Measurements from ENCODE around the gene RAB30.
"Not testable (repeated sequence)": the region's sequence is repeated elsewhere in the genome, so short reads cannot be mapped to it uniquely, and the experiment has no call there.

The RAB30 gene

DNA sequence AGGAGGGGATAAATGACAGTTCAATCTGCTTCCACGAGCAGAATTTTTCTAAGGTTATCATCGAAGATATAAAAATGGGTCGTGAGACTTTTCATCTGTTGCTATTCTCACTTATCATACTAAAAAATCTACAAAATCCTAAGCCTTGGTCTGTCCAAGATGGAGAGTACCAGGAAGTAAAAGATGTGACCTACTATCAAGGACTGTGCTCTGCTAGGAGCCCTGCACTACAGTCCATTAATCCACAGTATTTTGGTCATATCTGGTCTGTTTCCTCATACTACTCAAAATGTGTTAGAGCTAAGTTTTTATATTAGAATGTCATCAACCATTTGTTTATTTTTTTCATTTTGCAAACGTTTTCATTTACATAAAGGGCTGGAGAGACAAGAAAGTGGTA is 90.8 kb downstream of the RAB30 start:
- no peak for DNase-seq

DNA sequence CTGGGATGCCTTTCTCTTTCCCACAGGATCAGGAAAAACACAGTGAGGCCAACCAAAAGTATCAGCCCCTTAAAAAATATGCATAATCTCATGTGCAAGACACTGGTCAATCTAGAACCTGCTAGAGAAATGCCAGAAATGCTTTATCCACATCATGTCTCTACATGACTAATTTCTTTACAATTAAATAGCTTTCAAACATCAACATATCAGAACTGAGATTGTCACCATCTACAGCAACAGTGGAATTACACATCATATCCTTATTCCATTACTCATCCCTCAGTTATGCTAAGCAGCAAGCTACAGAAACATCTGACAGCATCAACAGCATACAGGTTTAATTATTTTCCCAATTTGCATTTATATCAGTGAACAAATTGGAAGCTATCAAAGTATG is 91.4 kb downstream of the RAB30 start:
- peak; percentile 96 for DNase-seq

DNA sequence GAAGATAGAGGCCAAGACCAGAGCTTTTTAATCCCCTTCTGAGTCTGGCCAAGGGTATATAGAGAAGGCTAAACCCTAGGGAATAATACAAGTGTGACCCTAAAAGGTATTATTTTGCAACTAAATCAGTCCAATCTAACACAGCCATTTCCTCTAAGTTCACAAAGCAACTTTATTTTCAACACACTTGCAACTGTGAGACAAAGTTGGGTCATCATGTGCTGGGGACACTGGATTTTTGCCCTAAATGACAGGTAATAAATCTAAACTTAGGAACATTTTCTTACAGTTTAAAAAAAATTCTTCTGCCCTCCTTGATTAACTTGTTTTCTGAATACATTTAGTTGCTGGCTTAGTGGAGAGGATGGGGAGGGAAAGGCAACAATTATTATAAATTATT is 91.9 kb downstream of the RAB30 start:
- no peak for DNase-seq

DNA sequence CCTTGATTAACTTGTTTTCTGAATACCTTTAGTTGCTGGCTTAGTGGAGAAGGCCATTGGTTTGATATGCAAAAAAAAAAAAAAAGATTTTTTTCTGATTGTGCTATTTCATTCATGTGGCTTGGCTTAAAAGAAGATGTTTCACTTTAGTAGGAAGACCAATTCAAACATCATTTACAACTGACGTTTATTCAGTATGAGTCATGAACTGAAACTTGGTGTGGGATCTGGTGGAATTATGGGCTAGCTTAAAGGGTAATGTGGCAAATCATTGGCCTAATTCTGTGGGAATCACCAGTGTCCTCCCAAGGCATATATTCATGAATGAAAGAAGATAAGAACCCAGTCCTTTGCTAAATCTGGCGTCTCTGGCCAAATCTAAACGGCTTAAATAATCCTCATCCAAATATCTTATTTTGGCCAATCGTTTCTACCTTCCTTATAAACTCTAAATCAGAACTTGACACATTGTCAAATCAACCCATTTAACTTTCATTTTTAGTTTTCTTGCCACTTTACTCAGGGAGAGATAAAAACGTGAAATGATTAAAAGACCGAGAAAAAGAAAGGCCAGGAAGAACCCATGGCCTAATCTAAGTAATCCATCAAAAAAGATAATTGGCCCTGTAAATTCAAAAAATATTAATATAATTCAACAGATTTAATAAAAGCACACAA is 93.1 kb downstream of the RAB30 start:
- DNase-seq = peak; percentile 88

DNA sequence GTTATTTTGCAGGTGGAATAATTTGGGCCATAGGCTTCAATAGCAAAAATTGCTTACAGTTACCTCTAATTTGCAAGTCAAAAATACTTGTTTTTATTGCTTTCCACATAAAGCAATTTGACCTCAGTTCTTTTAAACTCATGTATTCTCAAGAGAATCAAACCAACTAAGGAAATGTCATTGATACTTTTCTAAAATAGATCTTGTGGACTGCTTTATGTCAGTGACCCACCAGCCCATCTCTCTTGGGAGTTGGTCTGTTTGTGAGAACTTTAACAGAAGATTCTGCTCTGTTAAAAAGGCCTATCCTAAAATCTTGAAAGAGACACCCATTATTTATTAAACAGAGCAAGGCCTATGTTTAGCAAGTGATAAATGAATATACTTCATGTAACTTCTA is 94.9 kb downstream of the RAB30 start:
- DNase-seq = no peak

DNA sequence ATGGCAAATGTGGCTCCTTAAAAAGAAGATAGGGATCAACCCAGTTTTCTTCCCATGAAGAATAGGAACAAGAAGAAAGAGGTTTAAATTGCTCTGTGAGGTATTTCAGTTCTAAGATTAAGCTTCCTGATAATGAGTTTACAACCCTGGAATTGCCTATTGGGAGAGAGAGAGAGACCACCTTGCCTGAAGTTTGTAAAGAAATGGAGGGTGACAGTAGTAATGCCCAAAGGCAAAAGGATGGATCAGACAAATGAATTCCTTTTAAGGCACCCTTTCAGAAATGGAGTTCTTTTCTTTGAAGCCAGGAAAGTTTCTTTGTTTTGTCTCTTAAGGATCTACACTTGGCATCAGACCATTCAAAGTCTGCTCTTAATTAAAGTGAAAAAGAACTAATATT is 95.8 kb downstream of the RAB30 start:
- no peak for DNase-seq

DNA sequence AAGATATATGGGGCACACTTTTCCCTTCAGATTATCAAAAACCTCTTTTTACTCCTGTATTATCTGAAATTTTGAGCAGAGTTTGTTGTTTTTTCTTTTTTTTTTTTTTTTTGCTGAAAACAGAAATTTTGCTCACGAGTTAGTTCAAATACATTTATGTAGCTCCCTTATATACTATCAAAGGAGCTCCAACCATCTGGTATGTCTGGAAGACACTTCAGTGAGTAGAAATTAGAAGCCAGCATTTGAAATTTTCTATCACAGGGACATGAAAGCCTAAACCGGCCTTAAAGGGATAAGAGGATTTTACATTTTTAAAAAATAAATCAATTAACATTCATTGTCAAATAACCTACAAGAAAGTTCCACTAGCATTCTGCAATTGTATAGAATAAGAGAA is 96.8 kb downstream of the RAB30 start:
- no peak for DNase-seq

DNA sequence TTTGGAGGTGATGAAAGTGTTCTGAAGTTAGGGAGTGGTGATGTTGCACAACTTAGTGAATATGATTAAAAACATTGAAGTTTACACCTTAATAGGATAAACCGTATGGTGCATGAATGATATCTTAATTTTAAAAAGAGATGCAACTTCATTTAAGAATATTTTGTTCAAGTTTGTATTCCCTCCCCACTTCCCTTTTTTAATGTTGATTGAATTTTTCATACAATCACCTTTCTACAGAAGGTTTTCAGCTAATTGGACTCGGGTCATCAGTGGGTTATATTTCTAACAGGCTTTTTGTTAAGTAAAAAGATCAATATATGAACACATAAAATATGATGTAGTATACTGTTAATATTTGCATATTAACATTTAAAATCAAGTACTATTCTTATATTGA is 97.6 kb downstream of the RAB30 start:
- DNase-seq = no peak

DNA sequence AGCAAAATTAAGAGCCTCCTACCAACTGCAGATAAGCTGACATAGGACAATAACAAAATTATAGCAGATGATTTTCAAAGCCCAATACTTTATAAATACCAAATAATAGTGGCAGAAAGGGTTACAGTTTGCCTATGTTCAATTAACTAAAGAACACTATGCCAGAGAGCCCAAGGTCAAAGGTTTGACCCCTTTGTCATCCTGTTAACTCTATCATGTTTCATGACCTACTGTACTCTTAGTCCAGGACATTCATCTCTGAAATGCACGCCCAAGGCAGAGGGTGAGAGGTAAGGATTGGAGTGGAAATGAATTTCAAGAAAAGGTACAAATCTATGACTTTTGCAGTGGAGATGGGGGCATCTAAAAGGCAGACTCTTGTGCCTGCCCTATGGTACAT is 99.6 kb downstream of the RAB30 start:
- no peak for DNase-seq

DNA sequence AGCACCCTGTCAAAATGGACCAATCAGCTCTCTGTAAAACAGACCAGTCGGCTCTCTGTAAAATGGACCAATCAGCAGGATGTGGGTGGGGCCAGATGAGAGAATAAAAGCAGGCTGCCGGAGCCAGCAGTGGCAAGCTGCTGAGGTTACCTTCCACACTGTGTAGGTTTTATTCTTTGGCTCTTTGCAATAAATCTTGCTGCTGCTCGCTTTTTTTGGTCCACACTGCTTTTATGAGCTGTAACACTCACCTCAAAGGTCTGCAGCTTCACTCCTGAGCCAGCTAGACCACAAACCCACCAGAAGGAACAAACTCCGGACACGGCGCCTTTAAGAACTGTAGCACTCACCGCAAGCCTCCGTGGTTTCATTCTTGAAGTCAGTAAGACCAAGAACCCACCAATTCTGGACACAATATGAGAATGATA is 100.2 kb downstream of the RAB30 start:
- not testable (repeated sequence) for DNase-seq

DNA sequence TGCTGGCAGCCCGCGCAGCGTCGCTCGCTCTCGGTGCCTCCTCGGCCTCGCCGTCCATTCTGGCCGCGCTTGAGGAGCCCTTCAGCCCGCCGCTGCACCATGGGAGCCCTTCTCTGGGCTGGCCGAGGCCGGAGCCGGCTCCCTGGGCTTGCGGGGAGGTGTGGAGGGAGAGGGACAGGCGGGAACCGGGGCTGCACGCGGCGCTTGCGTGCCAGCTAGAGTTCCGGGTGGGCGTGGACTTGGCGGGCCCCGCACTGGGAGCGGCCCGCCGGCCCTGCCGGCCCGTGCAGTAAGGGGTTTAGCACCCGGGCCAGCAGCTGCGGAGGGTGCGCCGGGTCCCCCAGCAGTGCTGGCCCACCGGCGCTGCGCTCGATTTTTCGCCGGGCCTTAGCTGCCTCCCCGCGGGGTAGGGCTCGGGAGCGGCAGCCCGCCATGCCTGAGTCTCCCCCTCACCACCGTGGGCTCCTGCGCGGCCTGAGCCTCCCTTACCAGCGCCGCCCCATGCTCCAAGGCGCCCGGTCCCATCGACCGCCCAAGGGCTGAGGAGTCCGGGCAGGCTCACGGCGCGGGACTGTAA is 101.1 kb downstream of the RAB30 start:
- not testable (repeated sequence) for DNase-seq

DNA sequence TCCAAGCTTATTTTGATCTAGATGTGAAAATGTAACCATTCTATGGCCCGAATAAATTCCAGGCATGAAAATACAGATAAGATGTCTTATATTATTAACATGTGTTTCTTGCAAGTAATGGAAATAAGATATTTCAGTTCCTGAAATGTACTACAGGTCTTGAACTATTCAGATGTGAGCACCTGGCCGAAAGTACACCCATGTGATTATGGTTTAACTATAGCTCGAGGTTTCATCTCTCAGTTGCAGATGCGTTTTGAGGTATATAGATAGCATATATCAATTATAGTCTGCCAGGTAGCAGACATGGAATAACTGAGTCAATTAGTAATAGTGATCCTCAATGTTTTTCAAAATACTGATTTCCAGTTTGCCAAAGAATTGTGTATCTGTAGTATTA is 101.9 kb downstream of the RAB30 start:
- DNase-seq = no peak

DNA sequence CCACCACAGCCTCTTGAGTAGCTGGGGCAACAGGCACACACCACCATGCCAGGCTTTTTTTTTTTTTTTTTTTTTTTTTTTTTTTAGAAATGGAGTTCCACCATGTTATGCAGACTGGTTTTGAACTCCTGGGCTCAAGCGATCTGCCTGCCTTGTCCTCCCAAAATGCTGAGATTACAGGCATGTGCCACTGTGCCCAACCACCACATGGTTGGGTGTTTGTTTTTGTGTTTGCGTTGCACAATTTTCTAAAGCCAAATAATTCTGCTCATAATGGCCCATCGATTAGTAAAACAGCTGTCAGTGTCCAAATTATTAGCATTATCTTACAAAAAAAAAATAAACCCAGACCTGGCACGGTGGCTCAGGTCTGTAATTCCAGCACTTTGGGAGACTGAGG is 104.3 kb downstream of the RAB30 start:
- DNase-seq = no peak

DNA sequence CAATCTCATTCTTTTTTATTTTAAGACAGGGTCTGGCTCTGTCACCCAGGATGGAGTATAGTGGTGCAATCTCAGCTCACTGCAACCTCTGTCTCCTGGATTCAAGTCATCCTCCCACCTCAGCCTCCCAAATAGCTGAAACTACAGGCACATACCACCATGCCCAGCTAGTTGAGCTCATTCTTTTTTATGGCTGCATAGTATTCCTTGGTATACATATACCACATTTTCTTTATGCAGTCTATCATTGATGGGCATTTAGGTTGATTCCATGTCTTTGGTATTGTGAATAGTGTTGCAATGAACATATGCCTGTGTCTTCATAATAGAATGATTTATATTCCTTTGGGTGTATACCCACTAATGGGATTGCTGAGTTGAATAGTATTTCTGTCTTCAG is 109.7 kb downstream of the RAB30 start:
- DNase-seq = not testable (repeated sequence)

DNA sequence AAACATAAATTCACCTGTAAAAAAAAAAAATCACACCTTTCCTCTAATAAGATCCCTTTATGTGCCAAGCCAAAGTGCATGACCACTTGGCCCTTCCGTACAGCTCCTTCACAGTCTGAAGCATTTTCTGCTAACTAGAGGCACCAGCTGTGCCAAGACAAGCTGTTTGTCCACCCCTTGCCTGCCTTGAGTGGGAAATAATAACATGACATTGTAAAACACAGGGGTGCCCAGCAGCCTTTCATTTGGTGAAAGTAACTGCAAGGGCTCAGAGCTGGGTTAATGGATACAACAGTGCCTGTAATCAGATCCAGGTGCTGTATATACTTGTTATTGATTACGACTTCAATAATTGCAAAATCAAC is 110.9 kb downstream of the RAB30 start:
- DNase-seq = no peak

DNA sequence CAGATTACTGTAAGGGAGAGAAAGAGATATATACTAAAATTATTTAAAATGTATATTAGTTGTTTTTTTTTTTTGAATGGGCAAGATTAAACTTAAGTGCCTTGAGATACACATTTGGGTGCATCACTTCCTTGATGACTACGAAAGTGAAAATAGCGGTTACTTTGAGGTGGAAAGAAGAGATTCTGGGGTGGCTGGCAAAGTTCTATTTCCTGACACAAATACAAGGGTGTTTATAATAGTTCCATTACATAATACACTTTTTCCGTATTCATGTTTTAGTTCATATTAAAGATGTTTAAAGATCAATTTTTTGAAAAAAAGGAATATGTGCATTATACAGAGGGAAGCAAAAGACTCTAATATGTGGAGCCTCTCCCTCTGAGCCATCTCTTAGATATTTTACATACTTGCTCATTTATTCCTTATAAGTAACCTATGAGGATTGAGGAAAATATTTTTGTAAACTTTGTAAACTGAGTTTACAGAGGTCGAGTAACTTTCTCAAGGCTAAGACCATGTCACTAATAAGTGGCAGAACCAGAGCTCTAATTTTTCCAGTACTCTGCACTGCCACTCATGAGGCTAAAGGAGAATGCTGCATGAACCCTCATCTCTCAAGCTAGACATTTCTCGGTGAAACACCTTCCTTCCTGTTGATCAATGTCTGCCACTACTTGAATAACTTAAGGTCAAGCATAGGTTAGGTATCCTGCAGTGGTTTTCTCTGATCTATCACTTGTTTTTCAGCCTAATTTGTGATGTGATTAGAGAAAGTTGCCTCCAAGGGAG is 111.5 kb downstream of the RAB30 start:
- DNase-seq = no peak

DNA sequence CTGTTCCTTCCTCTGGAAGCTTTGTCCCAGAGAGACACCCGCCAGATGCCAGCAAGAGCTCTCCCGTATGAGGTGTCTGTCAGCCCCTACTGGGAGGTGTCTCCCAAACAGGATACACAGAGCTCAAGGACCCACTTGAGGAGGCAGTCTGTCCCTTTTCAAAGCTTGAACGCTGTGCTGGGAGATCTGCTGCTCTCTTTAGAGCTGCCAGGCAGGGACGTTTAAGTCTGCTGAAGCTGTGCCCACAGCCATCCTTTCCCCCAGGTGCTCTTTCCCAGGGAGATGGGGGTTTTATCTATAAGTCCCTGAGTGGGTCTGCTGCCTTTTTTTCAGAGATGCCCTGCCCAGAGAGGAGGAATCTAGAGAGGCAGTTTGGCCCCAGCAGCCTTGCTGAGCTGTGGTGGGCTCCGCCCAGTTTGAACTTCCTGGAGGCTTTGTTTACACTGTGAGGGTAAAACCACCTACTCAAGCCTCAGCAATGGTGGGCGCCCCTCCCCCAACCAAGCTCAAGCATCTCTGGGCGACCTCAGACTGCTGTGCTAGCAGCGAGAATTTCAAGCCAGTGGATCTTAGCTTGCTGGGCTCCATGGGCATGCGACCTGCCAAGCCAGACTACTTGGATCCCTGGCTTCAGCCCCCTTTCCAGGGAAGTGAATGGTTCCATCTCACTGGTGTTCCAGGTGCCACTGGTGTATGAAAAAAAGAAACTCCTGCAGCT is 115.8 kb downstream of the RAB30 start:
- DNase-seq = peak; percentile 11

DNA sequence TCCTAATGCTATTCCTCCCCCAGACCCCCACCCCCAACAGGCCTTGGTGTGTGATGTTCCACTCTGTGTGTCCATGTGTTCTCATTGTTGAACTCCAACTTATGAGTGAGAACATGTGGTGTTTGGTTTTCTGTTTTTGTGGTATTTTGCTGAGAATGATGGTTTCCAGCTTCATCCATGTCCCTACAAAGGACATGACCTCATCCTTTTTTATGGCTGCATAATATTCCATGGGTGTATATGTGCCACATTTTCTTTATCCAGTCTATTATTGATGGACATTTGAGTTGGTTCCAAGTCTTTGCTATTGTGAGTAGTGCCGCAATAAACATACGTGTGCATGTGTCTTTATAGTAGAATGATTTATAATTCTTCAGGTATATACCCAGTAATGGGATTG is 121.2 kb downstream of the RAB30 start:
- DNase-seq = not testable (repeated sequence)

DNA sequence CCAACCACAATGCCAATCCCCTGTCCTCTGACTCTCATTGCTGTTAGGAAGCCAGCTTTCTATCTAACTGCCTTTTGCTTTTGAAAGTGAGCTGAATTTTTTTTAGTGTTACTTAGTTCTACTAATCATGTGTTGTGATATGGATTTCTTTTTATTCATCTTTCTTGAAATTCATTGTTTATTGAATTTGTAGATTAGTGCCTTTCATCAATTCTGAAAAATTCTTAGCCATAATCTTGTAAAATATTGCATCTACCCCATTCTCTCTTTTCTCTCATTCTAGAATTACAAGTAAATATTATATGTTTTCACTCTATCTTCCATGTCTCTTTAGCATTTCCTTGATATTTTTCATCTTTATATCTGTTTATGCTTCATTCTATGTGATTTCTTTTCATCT is 122.3 kb downstream of the RAB30 start:
- no peak for DNase-seq

DNA sequence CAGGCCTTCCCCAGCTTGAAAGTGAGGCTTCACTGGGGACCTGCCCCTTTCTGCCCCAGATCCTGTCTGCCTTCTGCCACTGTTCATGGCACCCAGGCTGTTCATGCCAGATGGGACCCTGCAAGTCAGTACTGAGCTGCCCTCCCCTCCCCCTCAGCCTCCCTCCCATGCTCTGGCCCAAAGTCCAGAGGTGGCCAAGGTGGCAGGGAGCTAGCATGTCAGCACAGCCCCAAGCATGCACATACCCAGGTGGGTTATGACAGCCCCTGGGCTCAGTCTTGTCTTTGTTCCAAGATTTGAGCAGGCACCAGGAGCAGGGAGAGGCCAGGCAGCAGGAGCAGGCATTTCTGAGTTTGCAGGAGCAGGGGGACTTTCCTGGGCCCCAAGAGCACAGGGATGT is 126.0 kb downstream of the RAB30 start:
- DNase-seq = no peak

DNA sequence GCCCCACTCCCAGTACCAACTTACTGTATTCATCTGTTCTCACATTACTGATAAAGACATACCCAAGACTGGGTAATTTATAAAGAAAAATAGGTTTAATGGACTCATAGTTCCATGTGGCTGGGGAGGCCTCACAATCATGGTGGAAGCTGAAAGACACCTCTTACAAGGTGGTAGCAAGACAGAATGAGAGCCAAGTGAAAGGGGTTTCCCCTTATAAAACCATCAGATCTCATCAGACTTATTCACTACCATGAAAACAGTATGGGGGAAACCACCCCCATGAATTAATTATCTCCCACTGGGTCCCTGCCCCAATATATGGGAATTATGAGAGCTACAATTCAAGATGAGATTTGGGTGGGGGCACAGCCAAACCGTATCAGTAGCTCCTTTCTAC is 126.7 kb downstream of the RAB30 start:
- not testable (repeated sequence) for DNase-seq

DNA sequence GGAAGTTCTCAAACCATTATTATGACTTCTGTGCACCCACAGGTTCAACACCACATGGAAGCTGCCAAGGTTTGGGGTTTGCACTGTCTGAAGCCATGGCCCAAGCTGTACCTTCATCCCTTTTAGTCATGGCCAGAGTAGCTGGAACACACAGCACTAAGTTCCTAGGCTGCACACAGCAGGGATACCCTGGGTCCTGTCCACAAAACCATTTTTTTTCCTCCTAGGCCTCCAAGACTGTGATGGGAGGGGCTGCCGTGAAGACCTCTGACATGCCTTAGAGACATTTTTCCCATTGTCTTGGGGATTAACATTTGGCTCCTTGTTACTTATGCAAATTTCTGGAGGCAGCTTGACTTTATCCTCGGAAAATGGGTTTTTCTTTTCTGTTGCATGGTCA is 127.5 kb downstream of the RAB30 start:
- no peak for DNase-seq

DNA sequence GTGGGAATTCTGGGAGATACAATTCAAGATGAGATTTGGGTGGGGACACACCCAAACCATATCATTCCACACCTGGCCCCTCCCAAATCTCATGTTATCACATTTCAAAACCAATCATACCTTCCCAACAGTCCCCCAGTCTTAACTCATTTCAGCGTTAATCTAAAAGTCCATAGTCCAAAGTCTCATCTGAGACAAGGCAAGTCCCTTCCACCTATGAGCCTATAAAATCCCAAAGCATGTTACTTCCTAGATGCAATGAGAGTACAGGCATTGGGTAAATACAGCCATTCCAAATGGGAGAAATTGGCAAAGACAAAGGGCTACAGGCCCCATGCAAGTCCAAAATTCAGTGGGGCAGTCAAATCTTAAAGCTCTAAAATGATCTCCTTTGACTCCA is 128.3 kb downstream of the RAB30 start:
- not testable (repeated sequence) for DNase-seq

All from fibroblast of skin of back (primary cell).